Stimulated activated CD4-positive, alpha-beta T cell treated with anti-CD3 and anti-CD28 coated beads, TNF-alpha, amount 100 ng/mL, for 1 hour (primary cell): ENCODE results near the gene STAP2.
"Not testable (repeated sequence)": the region's sequence is repeated elsewhere in the genome, so short reads cannot be mapped to it uniquely, and the experiment has no call there.

ENCODE experiments used
- DNase-seq, 3 donors: peaks; one replicate each; pipeline ENCODE4 v3.0.0-alpha.2; 2020; ENCODE audit warnings: low read depth in 3 of 3, low spot score in 1 of 3

Gene STAP2

GRCh38 chr19:4301590-4302242, 36.9 kb downstream of the STAP2 start:
- no peak for DNase-seq

DNA sequence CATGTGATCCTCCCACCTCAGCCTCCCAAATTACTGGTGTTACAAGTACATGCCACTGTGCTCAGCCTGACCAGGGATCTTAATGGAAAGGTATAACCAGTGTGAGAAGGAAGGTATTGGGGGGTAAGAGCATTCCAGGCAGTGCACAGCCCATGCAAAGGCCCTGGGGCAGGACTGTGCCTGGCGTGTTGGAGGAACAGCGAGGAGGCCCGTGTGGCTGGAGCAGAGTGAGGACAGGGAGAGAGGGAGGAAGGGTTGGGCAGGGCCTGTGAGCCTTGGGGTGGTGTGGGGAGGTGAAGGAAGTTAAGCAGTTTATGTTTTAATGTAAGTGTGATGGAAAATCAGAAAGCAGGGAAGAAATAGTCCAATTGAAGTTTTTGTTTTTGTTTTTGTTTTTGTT, 38.0 kb downstream of the STAP2 start:
- DNase-seq: no peak

DNA sequence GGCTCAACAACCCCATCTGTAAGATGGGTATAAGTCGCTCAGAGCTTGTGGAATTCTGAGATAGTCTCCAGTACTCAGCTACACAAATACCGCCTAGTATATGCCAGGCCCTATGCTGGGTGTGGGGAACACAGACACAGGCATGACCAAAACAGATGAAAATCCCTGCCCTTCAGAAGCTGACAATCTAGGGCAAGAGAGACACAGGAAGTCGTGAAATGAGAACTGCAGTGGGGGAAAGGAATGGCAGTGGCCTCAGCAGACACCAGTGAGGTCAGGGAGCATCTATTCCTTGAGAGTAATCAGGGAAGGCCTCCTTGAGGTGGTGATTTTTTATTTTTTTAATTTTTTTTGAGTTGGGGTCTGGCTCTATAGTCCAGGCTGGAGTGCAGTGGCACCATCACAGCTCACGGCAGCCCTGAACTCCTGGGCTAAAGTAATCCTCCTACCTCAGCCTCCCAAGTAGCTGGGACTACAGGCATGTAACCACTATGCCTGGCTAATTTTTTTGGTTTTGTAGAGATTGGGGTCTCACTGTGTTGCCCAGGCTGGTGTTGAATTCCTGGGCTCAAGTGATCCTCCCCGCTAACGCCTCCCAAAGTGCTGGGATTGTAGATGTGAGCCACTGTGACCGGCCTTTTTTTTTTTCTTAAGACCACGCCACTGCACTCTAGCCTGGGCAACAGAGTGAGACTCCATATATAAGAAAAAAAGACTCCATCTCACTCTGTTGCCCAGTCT, 39.6 kb downstream of the STAP2 start:
- DNase-seq: no peak

- no peak for DNase-seq
Observed at GRCh38 chr19:4297901-4298809, 40.5 kb downstream of the STAP2 start.

DNA sequence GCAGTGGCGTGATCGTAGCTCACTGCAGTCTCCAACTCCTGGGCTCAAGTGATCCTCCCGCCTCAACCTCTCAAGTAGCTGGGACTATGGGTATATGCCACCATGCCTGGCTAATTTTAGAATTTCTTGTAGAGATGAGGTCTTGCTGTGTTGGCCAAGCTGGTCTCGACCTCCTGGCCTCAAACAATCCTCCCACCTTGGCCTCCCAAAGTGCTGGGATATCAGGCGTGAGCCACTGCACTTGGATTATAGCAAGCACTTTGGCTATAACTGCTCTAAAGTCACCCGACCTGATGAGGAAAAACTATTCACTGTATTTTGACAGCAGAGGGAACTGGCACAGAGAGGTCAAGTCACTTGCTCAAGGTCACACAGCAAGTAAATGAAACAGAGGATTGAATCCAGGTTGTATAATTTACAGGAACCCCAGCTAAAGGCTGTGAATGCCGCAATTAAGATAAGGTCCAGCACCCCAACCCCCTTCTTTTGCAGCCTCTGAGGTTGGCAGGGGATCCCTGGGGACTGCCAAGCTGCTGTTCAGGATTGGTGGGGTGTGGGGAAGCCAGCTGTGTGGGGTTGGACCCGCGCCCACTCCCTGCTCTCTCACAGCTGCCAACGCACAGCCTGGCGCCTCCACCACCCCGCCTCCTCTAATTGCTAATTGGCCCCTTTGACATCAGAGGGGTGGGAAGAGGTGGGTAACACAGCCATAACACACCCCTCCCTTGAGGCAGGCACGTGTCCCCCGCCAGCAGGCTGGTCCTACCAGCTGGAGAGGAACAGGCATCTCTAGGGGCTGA, 42.5 kb downstream of the STAP2 start:
- no peak for DNase-seq

- no peak for DNase-seq
Observed at GRCh38 chr19:4294389-4294788, 44.2 kb downstream of the STAP2 start.

DNA sequence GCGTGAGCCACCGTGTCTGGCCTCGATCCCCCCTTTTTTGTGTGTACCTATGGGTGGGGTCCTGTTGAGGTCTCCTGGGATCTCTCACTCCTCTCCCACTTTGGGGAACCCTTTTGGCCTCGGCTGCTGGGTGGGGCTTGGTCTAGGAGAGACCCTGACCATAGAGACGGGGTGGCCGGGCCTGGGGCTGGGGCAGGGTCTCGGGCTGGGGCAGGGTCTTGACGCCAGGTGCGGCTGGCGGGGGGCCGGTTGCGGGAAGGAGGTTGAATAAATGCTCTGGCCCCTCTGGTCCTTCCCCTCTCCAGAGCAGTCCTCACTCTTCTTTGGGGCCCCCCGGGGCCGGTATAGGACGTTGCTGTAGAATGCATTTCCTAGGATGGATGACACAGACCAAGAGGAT, 46.1 kb downstream of the STAP2 start:
- DNase-seq: no peak

DNA sequence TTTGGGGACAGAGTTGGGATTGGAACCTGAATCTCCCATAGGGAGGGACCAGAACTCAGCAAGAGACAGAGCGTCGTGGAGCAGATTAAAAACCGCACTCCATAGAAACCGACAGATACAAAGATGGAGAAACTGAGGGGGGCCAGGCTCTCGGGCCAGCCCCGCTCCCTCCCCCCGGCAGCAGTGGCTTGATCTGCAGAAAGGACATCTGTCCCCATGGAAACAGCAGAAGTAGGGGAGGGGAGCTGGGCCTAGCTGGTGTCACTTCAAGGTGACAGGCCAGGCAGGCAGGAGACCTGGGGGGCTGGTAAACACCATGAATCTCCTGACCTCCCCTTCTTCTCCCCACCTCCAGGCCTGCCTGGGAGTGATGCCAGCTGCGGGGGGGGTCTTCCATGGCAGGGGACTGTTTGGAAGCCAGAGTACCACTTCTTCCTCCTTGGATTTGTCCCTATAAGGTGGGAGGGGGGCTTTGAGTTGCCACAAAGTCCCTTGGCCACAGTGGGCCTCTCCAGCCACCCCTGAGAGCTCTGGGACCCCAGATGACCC, 47.4 kb downstream of the STAP2 start:
- DNase-seq: no peak

GRCh38 chr19:4288091-4288777, 50.4 kb downstream of the STAP2 start:
- DNase-seq: no peak

DNA sequence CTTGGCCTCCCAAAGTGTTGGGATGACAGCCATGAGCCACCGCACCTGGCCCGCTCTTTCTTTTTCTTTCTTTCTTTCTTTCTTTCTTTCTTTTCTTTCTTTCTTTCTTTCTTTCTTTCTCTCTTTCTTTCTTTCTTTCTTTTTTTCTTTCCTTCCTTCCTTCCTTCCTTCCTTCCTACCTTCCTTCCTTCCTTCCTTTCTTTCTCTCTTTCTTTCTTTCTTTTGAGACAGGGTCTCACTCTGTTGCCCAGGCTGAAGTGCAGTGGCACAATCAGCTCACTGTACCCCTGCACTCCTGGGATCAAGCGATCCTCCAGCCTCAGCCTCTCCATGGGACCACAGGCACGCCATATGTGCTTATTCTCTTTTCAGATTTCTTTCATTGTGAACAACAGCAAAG, 52.5 kb downstream of the STAP2 start:
- DNase-seq: not testable (repeated sequence)

- DNase-seq: no peak
Observed at GRCh38 chr19:4284974-4285373, 53.7 kb downstream of the STAP2 start.

DNA sequence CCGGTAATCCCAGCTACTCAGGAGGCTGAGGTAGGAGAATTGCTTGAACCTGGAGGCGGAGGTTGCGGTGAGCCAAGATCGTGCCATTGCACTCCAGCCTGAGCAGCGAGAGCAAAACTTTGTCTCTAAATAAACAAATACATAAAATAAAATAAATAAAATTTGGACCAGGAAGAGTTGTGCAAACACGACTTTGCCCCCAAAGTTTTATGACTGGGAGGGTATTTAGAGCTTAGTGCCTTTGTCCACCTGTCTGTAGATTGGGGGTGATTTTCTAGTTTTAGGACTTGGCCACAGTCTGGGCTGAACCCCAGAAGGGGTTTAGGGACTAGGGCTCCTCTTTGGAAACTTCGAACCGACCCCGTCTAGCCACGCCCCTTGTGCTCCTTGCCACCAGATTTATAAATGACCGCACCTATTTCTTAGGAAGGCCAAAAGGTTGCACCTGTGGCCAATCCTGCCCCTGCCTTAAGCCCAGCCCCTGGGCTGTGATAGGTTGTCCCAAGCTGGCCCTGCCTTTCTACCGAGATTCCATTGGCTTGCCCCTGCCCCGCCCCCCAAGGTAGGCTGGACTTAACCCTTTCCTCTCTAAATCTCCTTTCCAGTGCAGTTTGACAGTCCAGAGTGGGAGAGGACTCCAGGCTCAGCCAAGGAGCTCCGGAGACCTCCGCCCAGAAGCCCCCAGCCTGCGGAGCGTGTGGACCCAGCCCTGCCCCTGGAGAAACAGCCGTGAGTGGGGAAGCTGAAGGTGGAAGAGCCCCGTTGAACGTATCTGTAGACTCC, 54.3 kb downstream of the STAP2 start:
- no peak for DNase-seq

GRCh38 chr19:4279530-4280422, 58.9 kb downstream of the STAP2 start:
- no peak for DNase-seq

DNA sequence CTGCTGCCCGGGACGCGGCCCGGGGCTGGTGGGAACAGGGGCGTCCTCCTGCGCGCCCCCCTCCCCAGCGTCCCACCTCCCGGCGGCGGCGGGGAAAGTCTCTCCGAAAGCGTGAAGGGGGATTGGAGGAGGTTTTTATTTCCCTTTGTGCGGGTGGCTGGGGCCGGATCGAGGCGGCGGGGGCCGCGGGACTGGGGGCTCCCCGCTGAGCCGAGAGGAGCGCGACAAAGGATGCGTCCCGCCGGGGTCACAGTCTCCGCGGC, 59.4 kb downstream of the STAP2 start:
- DNase-seq: no peak

- DNase-seq: no peak
Observed at GRCh38 chr19:4278419-4279266, 60.0 kb downstream of the STAP2 start, which contains the start of gene SHD. SHD (plus strand) TSS chr19:4279266; CDS start chr19:4280064, 798 bp downstream.

GRCh38 chr19:4278010-4278409, 60.6 kb downstream of the STAP2 start:
- no peak for DNase-seq

- no peak for DNase-seq
Observed at GRCh38 chr19:4277191-4277696, 61.4 kb downstream of the STAP2 start.
